ENCODE results near the gene RFC5. TPM values are rescaled to one million over a fixed set of nuclear protein-coding genes. Genes with fewer than 3 reads are reported as not detected.
A peak's percentile ranks its signal among the peaks of the same experiment; 100 is the strongest.

RFC5 gene
- total RNA-seq, 1 experiment from 2014 or later: 50.4 TPM

GRCh38 chr12:117967512-117967911 is 49.0 kb upstream of the RFC5 start:
- no peak overlapping the region for H4K91ac ChIP-seq (ENCODE audit: insufficient read length, low read depth, low read length)
- no peak overlapping the region for H4K8ac ChIP-seq (replicated peaks; ENCODE audit: insufficient read length, low read depth, low read length)
- Mint-ChIP-seq H3K27me3 (ENCODE audit: low read depth) (peaks cover 36% of the 10 kb centered on the region), H3K36me3 (ENCODE audit: insufficient read depth in 1 of 3, low read depth in 3 of 3) (peaks cover 3 to 17% (median 3%) of the 10 kb centered on the region in 3 experiments; a peak in 6 of 7 replicates), H3K9me3 (peaks cover 10 to 19% of the 10 kb centered on the region in 2 experiments), H3K4me3 (peak overlapping the region; percentile 87 to 96), H3K27ac (no peak overlapping the region), H3K4me1 (peaks cover 20% of the 10 kb centered on the region in 2 experiments)
- peaks cover 2% of the 10 kb centered on the region; the same call in 1 of the 2 replicates for H3K4me1 ChIP-seq (ENCODE audit: insufficient read depth, low read length)
- no peak overlapping the region for H3K18ac ChIP-seq (ENCODE audit: insufficient read length, low read depth, low read length)
- peaks cover 17% of the 10 kb centered on the region for H3K23me2 ChIP-seq (ENCODE audit: insufficient read length, low read depth, low read length, poor library complexity, severe bottlenecking)
- no peak overlapping the region for H3T11ph ChIP-seq (ENCODE audit: low read length)
- H2BK20ac ChIP-seq (ENCODE audit: low read depth, low read length, poor library complexity, severe bottlenecking): no peak overlapping the region
- no peak overlapping the region for H3K27ac ChIP-seq (ENCODE audit: insufficient read length, low read depth, low read length)
- no peak overlapping the region for H3K9ac ChIP-seq (ENCODE audit: extremely low read depth, insufficient read length, low read length)
- no peak overlapping the region for H2BK15ac ChIP-seq (ENCODE audit: low read depth, low read length)
- no peak overlapping the region for H3K56ac ChIP-seq (ENCODE audit: insufficient read length, low read depth, low read length)
- no peaks in the 10 kb centered on the region for H3K9me3 ChIP-seq (ENCODE audit: control insufficient read depth, low read depth, low read length)
- H2BK5ac ChIP-seq (ENCODE audit: insufficient read length, low read length): no peak overlapping the region
- H3K4me2 ChIP-seq (ENCODE audit: insufficient read depth, insufficient read length, low read length): peak overlapping the region; percentile 97
- no peaks in the 10 kb centered on the region for H4K20me1 ChIP-seq (ENCODE audit: control insufficient read depth, insufficient read depth, insufficient read length)
- H3K14ac ChIP-seq (ENCODE audit: insufficient read depth, low read length): no peak overlapping the region
- H2AK5ac ChIP-seq (ENCODE audit: insufficient read length, low read length): no peak overlapping the region
- H3K4ac ChIP-seq (ENCODE audit: low read depth, low read length): no peak overlapping the region
- H2BK120ac ChIP-seq (ENCODE audit: low read depth, low read length, poor library complexity, severe bottlenecking): no peak overlapping the region
- H4K5ac ChIP-seq (ENCODE audit: insufficient read length, low read depth, low read length): no peak overlapping the region
- H2AFZ ChIP-seq (ENCODE audit: low read length): no peak overlapping the region
- H3K23ac ChIP-seq (ENCODE audit: insufficient read length, low read depth, low read length): no peak overlapping the region
- no peak overlapping the region for H2BK12ac ChIP-seq (ENCODE audit: insufficient read length, low read depth, low read length)
- no CpG with 5 or more reads among the region's 12 CpGs for WGBS (ENCODE audit: extremely low coverage, insufficient read length, low lambda C conversion rate)
- TF ChIP-seq CTCF (conservative IDR thresholded peaks at IDR 0.05): no peak
- H3K27me3 ChIP-seq (ENCODE audit: insufficient read depth, low read length): no peaks in the 10 kb centered on the region
- DNase-seq: peak; percentile 35
- H3K79me2 ChIP-seq (ENCODE audit: insufficient read depth, low read length): no peaks in the 10 kb centered on the region
- H3K79me1 ChIP-seq (ENCODE audit: insufficient read depth, low read depth, low read length, poor library complexity, severe bottlenecking): no peaks in the 10 kb centered on the region

Measured in H9 (cell line).